SJCRH30 (cell line): ENCODE measurements around the gene MSL3B.
"Not testable (repeated sequence)": the region's sequence is repeated elsewhere in the genome, so short reads cannot be mapped to it uniquely, and the experiment has no call there.

Experiments used
- DNase-seq, 2 experiments: peaks; one replicate each; pipeline ENCODE4 v3.0.0-alpha.2; 2015 to 2020
- H3K27ac ChIP-seq: fragments of 250-450 bp; sonication (Bioruptor Pico); 2 replicates; pipeline ENCODE4 v1.5.1; 2020; ENCODE audit warnings: mild to moderate bottlenecking, moderate library complexity
- H3K27me3 ChIP-seq: fragments of 250-450 bp; sonication (Bioruptor Pico); 2 replicates; pipeline ENCODE4 v1.5.1; 2020; ENCODE audit warnings: mild to moderate bottlenecking, moderate library complexity
- H3K36me3 ChIP-seq: fragments of 250-450 bp; sonication (Bioruptor Pico); 2 replicates; pipeline ENCODE4 v1.5.1; 2020; ENCODE audit warnings: mild to moderate bottlenecking, moderate library complexity
- H3K4me1 ChIP-seq: fragments of 250-450 bp; sonication (Bioruptor Pico); 2 replicates; pipeline ENCODE4 v1.5.1; 2020; ENCODE audit warnings: mild to moderate bottlenecking, moderate library complexity
- H3K4me3 ChIP-seq: fragments of 250-450 bp; sonication (Bioruptor Pico); 2 replicates; pipeline ENCODE4 v1.5.1; 2020; ENCODE audit warnings: mild to moderate bottlenecking, moderate library complexity
- H3K9me3 ChIP-seq: fragments of 250-450 bp; sonication (Bioruptor Pico); replicated peaks from 2 replicates; pipeline ENCODE4 v1.5.1; 2020; ENCODE audit warnings: mild to moderate bottlenecking, moderate library complexity

MSL3B gene

DNA sequence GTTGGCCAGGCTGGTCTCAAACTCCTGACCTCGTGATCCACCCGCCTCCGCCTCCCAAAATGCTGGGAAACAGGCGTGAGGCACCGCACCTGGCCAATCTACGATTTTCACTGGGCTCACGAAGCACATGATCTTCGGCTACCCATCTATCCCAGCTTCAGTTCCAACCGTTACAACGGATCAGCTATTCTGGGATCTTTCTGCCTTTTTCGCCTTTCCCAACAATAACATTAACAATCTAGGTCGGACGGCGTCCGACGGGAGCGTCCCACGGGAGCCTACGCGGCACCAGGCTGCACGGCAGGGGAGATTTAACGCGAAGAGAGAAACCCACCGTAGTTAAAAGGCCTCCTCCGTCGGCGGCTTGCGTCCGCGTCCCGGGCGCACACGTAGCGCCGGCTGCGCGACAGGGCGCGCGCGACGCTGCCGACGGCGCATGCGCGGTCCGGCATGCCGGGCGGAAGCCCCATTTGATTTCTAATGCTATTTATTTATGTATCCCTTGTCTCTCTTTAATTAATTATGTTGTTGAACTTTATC lies at the start of gene MSL3B:
MSL3B (minus strand) TSS at position 394 of the 540 bp plus-strand sequence.
- Histone ChIP-seq H3K27ac (no peak within 1 kb of the TSS), H3K4me1 (no peaks in the 10 kb centered on the region), H3K9me3 (no peaks in the 10 kb centered on the region; the same call in 1 of the 2 replicates), H3K4me3 (peak within 1 kb of the TSS; percentile 47), H3K36me3 (no peaks in the 10 kb centered on the region), H3K27me3 (no peaks in the 10 kb centered on the region)
- DNase-seq, result peak in 1 of 2 experiments; percentile 39

DNA sequence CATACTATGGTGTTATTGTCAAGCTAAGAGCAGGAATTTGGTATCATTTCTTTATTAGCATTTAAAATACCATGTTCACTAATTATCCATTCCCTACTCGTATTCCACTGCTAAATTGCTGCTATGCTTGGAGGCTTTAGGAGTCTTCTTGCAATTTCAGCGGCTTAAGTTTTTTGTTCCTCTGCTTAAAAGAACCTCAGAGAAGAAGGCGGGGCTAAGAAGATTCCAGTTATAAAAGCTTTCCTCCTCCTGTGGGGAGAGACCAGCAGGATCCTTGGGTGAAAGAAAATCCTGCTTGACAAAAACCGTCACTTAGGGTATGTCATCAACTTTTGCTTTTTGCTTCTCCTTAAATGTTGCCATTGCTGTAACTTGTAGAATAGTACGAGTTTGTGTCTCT lies 48.9 kb upstream of the MSL3B start, which contains the start of gene TRPM8:
TRPM8 (plus strand) TSS at position 258 of the 400 bp plus-strand sequence. CDS start 9,165 bp downstream, outside the sequence.
- H3K9me3 ChIP-seq, result no peaks in the 10 kb centered on the region
- H3K4me1 ChIP-seq, result no peaks in the 10 kb centered on the region
- H3K36me3 ChIP-seq, result no peaks in the 10 kb centered on the region
- no peaks in the 10 kb centered on the region for H3K27me3 ChIP-seq
- H3K27ac ChIP-seq, result no peak within 1 kb of the TSS
- DNase-seq, result no peak
- H3K4me3 ChIP-seq, result no peak within 1 kb of the TSS

DNA sequence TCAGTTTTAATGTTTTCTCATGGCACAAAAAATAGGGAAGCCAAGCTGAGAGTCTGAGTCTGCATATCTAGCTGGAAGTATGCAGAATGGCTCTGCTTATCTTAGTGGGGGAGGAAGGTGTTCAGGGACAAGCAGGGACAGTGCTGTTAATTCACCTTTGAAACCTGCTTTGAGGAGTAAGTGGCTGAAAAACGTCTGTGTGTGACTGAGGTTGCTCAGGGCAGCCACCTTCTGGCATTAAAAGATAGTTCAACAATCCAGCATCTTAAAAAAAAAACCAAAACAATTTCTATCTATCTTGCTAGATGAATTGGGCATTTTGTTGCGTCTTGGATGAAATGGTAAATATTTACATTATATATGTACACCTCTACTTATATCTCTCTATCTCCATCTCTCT lies 46.9 kb upstream of the MSL3B start:
- Histone ChIP-seq H3K27ac (no peak overlapping the region), H3K9me3 (no peaks in the 10 kb centered on the region), H3K36me3 (no peaks in the 10 kb centered on the region), H3K4me3 (no peak overlapping the region), H3K27me3 (no peaks in the 10 kb centered on the region), H3K4me1 (no peaks in the 10 kb centered on the region)
- DNase-seq, result peak in 1 of 2 experiments; percentile 13

DNA sequence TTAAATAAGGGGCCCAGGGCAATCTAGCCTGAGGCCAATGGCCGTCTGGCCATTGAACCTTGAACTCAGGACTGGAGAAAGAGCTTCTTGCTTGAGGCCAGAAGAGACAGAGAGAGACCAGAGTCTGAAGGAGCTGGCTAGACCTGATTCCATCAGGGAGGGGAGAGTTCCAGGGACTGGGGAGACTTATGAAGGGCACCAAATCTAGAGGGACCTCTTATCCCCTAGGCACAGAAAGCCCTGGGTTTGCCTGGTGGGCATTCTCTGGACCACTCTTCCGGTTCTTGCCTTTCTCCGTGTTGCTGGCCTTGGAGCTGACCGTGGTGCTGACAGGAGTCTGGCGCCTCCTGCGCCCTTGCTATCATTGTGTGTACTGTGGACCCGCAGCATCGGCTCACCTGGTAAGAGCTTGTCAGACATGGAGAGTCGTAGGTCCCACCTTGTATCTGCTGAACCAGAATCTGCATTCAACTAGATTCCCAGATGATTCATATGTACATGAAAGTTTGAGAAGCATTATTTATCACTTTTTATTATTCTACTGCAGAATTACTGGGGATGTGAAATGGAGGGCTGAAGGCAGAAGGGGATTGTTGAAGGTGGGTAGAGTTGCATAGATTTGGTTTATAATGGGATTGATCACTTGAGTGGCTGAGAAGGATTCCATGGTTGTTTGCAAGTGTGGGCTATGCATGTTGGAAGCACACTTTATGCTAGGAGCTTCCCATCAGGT lies 44.7 kb upstream of the MSL3B start:
- Histone ChIP-seq H3K27ac (no peak overlapping the region), H3K4me1 (no peaks in the 10 kb centered on the region), H3K9me3 (no peaks in the 10 kb centered on the region), H3K27me3 (no peaks in the 10 kb centered on the region), H3K4me3 (no peak overlapping the region), H3K36me3 (no peaks in the 10 kb centered on the region)
- DNase-seq, result peak; percentile 57 to 70

DNA sequence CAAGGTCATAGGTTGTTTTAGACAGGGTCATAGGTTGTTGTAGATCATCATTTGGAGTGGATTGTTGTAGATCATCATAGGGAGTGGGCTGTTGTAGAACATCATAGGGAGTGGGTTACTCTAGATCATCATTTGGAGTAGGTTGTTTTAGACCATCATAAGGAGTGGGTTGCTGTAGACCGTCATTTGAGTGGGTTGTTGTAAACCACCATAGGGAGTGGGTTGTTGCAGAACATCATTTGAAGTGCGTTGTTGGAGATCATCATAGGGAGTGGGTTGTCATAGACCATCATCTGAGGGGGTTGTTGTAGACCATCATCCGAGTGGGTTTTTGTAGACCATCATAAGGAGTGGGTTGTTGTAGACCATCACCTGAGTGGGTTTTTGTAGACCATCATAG lies 39.4 kb upstream of the MSL3B start:
- no peaks in the 10 kb centered on the region for H3K27me3 ChIP-seq
- H3K9me3 ChIP-seq, result 0 out of 2 replicates have a peak, but pooled peaks cover 2% of the 10 kb centered on the region
- H3K4me3 ChIP-seq, result no peak overlapping the region
- H3K4me1 ChIP-seq, result no peaks in the 10 kb centered on the region
- H3K36me3 ChIP-seq, result no peaks in the 10 kb centered on the region
- H3K27ac ChIP-seq, result no peak overlapping the region
- DNase-seq, result no peak

DNA sequence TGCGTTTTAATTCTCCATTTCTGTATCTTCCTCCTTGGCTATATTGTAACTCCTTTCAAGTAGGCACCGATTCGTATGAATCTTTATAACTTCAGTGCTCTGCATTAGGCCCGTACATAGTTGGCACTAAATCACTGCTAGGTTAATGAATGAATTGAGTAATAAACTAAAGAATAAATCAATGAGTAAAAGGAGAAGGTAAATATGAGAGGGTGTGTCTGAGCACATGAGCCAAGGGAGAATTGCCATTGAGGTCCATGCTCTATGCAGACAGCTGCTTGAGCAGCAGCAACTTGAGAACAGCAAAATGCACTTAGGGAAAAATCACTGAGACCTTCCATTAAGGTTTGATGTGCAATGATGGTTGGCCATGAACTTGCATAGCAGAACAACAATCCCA lies 37.8 kb upstream of the MSL3B start:
- no peak overlapping the region for H3K27ac ChIP-seq
- no peak overlapping the region for H3K4me3 ChIP-seq
- H3K36me3 ChIP-seq, result no peaks in the 10 kb centered on the region
- no peaks in the 10 kb centered on the region for H3K27me3 ChIP-seq
- 0 out of 2 replicates have a peak, but pooled peaks cover 2% of the 10 kb centered on the region for H3K9me3 ChIP-seq
- no peak for DNase-seq
- no peaks in the 10 kb centered on the region for H3K4me1 ChIP-seq

DNA sequence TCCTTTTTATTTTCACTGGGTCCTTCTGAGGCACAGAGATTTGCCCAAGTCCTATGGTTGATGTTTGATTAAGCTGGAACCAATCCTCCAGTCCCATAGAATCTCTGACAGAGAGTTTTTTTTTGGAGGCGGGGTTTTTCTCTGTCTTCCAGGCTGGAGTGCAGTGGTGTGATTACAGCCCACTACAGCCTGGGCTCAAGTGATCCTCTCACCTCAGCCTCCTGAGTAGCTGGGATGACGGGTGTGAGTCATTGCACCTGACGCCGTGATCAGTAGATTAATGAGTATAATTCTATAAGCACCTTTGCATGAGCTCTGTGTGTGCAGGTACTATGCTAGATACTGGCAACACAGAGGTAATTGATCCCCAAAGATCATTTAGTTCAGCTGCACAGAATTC lies 33.7 kb upstream of the MSL3B start:
- Histone ChIP-seq H3K4me1 (no peaks in the 10 kb centered on the region), H3K27ac (no peak overlapping the region), H3K36me3 (no peaks in the 10 kb centered on the region)

DNA sequence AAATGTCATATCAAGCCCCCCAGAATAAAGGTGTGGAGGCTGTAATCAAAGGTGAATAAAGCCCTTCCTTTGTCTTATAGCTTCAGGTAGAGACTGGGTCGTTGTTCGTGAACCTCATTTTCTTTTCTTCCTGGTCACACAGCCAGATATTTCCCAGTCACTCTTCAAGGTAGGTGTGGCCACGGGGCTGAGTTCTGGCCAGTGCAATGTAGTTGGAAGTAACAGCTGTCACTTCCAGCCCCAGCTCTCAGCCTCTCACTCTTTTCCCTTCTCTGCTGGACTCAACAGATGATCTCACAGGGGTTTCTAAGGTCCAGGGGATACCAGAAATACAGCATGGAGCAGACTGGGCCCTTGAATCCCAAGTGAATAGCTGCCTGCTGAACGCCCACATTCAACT lies 33.2 kb upstream of the MSL3B start:
- Histone ChIP-seq H3K4me1 (no peaks in the 10 kb centered on the region), H3K36me3 (no peaks in the 10 kb centered on the region), H3K27ac (no peak overlapping the region), H3K4me3 (no peak overlapping the region), H3K27me3 (no peaks in the 10 kb centered on the region), H3K9me3 (no peaks in the 10 kb centered on the region)
- peak; percentile 15 to 36 for DNase-seq

More for the DNA sequence above, 33.7 kb upstream of the MSL3B start:
- no peak for DNase-seq
- Histone ChIP-seq H3K27me3 (no peaks in the 10 kb centered on the region), H3K4me3 (no peak overlapping the region), H3K9me3 (no peaks in the 10 kb centered on the region)

DNA sequence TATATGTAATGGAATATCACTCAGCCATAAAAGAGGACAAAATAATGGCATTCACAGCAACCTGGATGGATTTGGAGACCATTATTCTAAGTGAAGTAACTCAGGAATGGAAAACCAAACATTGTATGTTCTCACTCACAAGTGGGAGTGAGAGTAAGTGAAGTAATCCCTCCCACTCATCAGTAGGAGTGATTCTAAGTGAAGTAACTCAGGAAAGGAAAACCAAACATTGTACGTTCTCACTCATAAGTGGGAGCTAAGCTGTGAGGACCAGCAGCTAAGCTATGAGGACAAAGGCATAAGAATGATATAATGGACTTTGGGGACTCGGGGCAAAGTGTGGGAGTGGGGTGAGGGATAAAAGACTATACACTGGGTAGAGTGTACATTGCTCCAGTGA lies 28.1 kb upstream of the MSL3B start:
- not testable (repeated sequence) for H3K36me3 ChIP-seq, H3K9me3 ChIP-seq, H3K27me3 ChIP-seq, DNase-seq, H3K4me3 ChIP-seq, H3K4me1 ChIP-seq, H3K27ac ChIP-seq

DNA sequence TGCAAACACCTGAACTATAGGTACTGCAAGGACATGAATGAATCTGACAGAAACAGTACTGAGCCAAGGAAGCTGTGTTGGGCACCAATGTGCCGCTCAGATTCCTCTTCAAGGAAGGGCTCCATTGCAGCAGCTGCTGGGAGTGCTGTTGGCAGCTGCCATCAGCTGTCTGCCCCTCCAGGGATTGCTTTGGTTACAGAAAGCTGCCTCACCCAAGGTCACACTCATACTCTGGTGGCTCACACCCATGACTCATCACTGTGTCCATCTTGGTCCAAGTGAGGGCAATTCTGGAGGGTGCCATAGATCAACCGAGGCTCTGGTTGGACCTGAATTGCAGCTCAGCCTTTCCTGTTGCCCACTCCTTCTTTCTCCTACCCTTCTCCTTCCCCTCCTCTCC lies 24.6 kb upstream of the MSL3B start:
- no peaks in the 10 kb centered on the region for H3K27me3 ChIP-seq
- no peaks in the 10 kb centered on the region for H3K9me3 ChIP-seq
- H3K36me3 ChIP-seq, result no peaks in the 10 kb centered on the region
- peak; percentile 73 to 76 for DNase-seq
- no peak overlapping the region for H3K4me3 ChIP-seq
- peaks cover 9% of the 10 kb centered on the region for H3K4me1 ChIP-seq
- H3K27ac ChIP-seq, result 0 out of 2 replicates have a peak overlapping the region, but pooled peaks have one; percentile 2

DNA sequence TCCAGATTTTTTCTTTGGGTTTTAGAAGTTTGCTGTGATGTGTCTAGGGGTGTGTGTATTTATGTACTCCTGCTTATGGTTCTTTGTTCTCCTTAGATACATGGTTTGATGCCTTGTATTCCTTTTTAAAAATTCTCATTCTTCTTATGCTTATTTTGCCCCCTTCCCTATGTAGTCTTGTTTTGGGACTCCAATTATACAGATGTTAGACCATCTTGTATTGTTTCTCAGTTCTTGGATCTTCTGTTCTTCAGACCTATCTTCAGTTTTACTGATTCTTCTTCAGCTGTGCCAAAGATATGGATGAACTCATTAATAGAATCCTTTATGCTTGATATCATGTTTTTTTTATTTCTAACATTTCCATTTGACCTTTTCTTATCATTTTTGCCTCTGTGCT lies 14.2 kb upstream of the MSL3B start:
- Histone ChIP-seq H3K4me3 (no peak overlapping the region), H3K27me3 (no peaks in the 10 kb centered on the region), H3K4me1 (no peaks in the 10 kb centered on the region), H3K9me3 (peaks cover 8% of the 10 kb centered on the region), H3K36me3 (no peaks in the 10 kb centered on the region), H3K27ac (no peak overlapping the region)
- DNase-seq, result no peak

DNA sequence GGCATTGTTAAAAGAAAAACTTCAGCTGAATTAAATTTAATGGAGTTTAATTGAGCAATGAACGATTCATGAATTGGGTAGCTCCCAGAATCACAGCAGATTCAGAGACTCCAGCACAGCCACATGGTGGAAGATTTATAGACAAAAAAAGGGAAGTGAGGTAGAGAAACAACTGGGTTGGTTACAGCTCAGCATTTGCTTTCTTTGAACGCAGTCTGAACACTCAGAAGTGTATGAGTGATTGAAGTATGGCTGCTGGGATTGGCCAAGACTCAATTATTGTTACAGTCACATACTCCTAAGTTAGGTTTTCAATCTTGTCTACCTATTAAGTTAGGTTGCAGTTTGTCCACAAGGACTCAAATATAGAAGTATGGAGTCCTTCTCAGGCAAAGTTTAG lies 3.9 kb upstream of the MSL3B start:
- not testable (repeated sequence) for H3K9me3 ChIP-seq, H3K27ac ChIP-seq, H3K4me1 ChIP-seq, DNase-seq, H3K4me3 ChIP-seq, H3K27me3 ChIP-seq, H3K36me3 ChIP-seq

DNA sequence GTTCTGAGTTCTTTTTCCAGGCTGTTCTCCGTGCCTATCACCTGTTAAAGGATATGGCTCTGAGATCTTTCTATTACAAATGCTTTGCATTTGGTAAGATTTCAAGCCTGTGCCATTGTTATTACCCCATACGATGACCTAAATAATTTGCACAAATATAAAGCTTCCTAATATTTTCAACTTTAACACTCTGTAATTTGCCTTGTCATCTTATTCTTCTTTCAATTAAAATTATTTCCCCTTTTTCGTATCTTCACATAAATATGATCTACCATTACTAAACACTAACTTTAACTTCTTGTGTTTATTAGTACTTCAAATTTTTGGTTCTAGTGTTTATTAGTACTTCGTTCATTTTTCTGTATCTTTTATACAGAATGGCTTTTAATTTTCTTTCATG lies 3.2 kb upstream of the MSL3B start:
- no peak for DNase-seq
- no peaks in the 10 kb centered on the region for H3K27me3 ChIP-seq
- no peaks in the 10 kb centered on the region for H3K4me1 ChIP-seq
- no peaks in the 10 kb centered on the region for H3K36me3 ChIP-seq
- H3K27ac ChIP-seq, result no peak overlapping the region
- no peaks in the 10 kb centered on the region; the same call in 1 of the 2 replicates for H3K9me3 ChIP-seq
- H3K4me3 ChIP-seq, result no peak overlapping the region

DNA sequence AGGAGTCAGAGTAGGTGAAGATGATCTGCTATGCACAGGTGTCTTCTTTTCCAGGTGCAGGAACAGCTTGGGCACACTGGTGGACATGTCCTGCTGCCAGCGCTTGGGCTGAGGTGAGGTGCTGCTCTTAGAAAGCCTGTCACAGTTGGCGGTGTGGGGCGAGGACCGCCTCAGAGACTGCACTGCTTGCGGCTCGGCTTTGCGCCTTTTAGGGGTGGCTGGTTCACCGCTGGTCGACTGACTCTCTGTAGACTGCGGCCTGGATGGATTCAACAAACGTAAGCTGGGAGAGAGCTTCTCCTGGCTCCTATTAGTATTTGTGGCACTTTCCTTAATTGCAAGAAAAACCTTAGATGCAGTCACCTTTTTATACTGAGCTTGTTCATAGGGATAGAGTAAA lies 1.7 kb downstream of the MSL3B start:
- no peak overlapping the region for H3K4me3 ChIP-seq
- no peaks in the 10 kb centered on the region; the same call in 1 of the 2 replicates for H3K9me3 ChIP-seq
- H3K27ac ChIP-seq, result no peak overlapping the region
- H3K4me1 ChIP-seq, result no peaks in the 10 kb centered on the region
- DNase-seq, result no peak
- H3K27me3 ChIP-seq, result no peaks in the 10 kb centered on the region
- no peaks in the 10 kb centered on the region for H3K36me3 ChIP-seq

DNA sequence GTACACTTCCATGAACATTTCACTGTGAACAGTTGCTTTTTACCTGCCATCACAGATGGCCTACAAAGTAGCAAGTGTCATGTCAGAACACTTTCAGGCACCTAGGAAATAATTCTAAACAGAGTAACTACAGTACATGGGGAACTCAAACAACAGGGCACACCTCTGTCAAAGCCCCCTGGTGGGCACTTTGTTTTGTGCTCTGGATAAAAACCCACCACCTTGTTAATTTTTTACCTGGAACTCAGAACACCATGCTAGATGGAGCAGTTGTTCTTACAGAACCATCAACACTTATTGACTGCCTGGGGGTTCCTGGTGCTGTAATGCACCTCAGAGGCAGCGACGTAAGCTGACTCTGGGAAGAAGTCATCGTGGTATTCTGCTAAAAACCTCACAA lies 2.3 kb downstream of the MSL3B start:
- Histone ChIP-seq H3K4me1 (no peaks in the 10 kb centered on the region), H3K27me3 (no peaks in the 10 kb centered on the region), H3K27ac (no peak overlapping the region), H3K9me3 (no peaks in the 10 kb centered on the region; the same call in 1 of the 2 replicates), H3K4me3 (no peak overlapping the region), H3K36me3 (no peaks in the 10 kb centered on the region)
- peak in 1 of 2 experiments; percentile 27 for DNase-seq
